PC-9 (cell line): Measurements from ENCODE around the gene SLC17A4.

ENCODE experiments used
- EZH2 ChIP-seq: fragments of 200-600 bp; sonication (generic); IDR thresholded peaks from 2 replicates; pipeline ENCODE4 v1.8.0; 2017; ENCODE audit warnings: antibody characterized with exemption, low read depth
- TF ChIP-seq, protein P1 (sequence below): fragments of 200-600 bp; sonication (generic); conservative IDR thresholded peaks from 2 replicates; pipeline ENCODE4 v1.6.1; 2017; ENCODE audit warnings: mixed run types, antibody characterized with exemption, mild to moderate bottlenecking, moderate library complexity

DNA sequence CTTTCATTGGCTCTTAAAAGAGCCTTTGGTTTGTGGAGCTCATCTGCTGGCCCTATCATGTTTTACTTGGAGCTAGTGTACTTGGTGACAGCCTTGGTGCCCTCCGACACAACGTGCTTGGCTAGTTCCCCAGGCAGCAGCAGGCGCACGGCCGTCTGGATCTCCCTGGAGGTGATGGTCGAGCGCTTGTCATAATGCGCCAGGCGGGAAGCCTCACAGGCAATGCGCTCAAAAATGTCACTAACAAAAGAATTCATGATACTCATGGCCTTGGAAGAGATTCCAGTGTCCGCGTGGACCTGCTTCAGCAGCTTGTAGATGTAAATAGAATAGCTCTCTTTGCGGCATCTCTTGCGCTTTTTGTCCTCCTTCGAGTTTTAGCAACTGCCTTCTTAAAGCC is 22.8 kb upstream of the SLC17A4 start:
- TF ChIP-seq, protein P1, sequence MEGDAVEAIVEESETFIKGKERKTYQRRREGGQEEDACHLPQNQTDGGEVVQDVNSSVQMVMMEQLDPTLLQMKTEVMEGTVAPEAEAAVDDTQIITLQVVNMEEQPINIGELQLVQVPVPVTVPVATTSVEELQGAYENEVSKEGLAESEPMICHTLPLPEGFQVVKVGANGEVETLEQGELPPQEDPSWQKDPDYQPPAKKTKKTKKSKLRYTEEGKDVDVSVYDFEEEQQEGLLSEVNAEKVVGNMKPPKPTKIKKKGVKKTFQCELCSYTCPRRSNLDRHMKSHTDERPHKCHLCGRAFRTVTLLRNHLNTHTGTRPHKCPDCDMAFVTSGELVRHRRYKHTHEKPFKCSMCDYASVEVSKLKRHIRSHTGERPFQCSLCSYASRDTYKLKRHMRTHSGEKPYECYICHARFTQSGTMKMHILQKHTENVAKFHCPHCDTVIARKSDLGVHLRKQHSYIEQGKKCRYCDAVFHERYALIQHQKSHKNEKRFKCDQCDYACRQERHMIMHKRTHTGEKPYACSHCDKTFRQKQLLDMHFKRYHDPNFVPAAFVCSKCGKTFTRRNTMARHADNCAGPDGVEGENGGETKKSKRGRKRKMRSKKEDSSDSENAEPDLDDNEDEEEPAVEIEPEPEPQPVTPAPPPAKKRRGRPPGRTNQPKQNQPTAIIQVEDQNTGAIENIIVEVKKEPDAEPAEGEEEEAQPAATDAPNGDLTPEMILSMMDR: no peak
- TF ChIP-seq EZH2: no peak
